GM21515 (cell line): Measurements from ENCODE around the gene RNF222.
A peak's percentile ranks its signal among the peaks of the same experiment; 100 is the strongest.
"Not testable (repeated sequence)": the region's sequence is repeated elsewhere in the genome, so short reads cannot be mapped to it uniquely, and the experiment has no call there.

Experiments
- ATAC-seq: cut with Tn5 transposase; IDR thresholded peaks from one replicate; pipeline ENCODE4 v1.9.1; 2021; ENCODE audit not compliant: unreplicated experiment

RNF222 gene

GRCh38 chr17:8382052-8382879 lies 15.4 kb downstream of the RNF222 start:
- no peak for ATAC-seq

- ATAC-seq: no peak
These were observed 17.6 kb downstream of the RNF222 start for GRCh38 chr17:8380049-8380448.

- not testable (repeated sequence) for ATAC-seq
These were observed 19.5 kb downstream of the RNF222 start for GRCh38 chr17:8378117-8378516.

GRCh38 chr17:8377422-8377821 lies 20.2 kb downstream of the RNF222 start:
- ATAC-seq: no peak

GRCh38 chr17:8376271-8377067 lies 21.2 kb downstream of the RNF222 start, which contains the start of gene KRABD2:
Gene KRABD2, minus strand, starts transcription at chr17:8376704.
- ATAC-seq: peak; percentile 91

GRCh38 chr17:8375738-8376259 lies 21.8 kb downstream of the RNF222 start:
- no peak for ATAC-seq

- ATAC-seq: not testable (repeated sequence)
These were observed 23.8 kb downstream of the RNF222 start for GRCh38 chr17:8373856-8374255.

- ATAC-seq: no peak
These were observed 25.2 kb downstream of the RNF222 start for GRCh38 chr17:8372422-8372821.

GRCh38 chr17:8371786-8372185 lies 25.8 kb downstream of the RNF222 start:
- no peak for ATAC-seq

GRCh38 chr17:8369944-8370343 lies 27.7 kb downstream of the RNF222 start:
- ATAC-seq: no peak

- no peak for ATAC-seq
These were observed 29.4 kb downstream of the RNF222 start for GRCh38 chr17:8368193-8368592.

GRCh38 chr17:8366231-8366630 lies 31.4 kb downstream of the RNF222 start:
- no peak for ATAC-seq

GRCh38 chr17:8365143-8365542 lies 32.5 kb downstream of the RNF222 start:
- no peak for ATAC-seq

GRCh38 chr17:8362651-8363332 lies 34.8 kb downstream of the RNF222 start:
- ATAC-seq: no peak

GRCh38 chr17:8360751-8361150 lies 36.9 kb downstream of the RNF222 start:
- no peak for ATAC-seq

- ATAC-seq: no peak
These were observed 37.4 kb downstream of the RNF222 start for GRCh38 chr17:8360260-8360659.

GRCh38 chr17:8359769-8360168 lies 37.9 kb downstream of the RNF222 start:
- no peak for ATAC-seq

- no peak for ATAC-seq
These were observed 39.7 kb downstream of the RNF222 start for GRCh38 chr17:8357910-8358309.

GRCh38 chr17:8354236-8354635 lies 43.4 kb downstream of the RNF222 start:
- ATAC-seq: no peak

- no peak for ATAC-seq
These were observed 43.9 kb downstream of the RNF222 start for GRCh38 chr17:8353736-8354135.

GRCh38 chr17:8350339-8350738 lies 47.3 kb downstream of the RNF222 start:
- no peak for ATAC-seq
